Ascending aorta (tissue), 2 donors: ENCODE results near the gene TUFT1. TPM values are rescaled to one million over a fixed set of nuclear protein-coding genes. Genes with fewer than 3 reads are reported as not detected.

Experiments used
- DNase-seq, 2 donors: peaks; one replicate each; pipeline ENCODE4 v3.0.0-alpha.2; 2019; ENCODE audit warnings: low spot score in 2 of 2
- H3K27ac ChIP-seq, 2 donors: fragments of 200-600 bp; sonication (generic); one replicate each; pipeline ENCODE4 v1.5.1; 2016 to 2017; ENCODE audit warnings: mild to moderate bottlenecking in 1 of 2
- H3K27me3 ChIP-seq: fragments of 200-600 bp; sonication (generic); one replicate; pipeline ENCODE4 v1.5.1; 2017
- H3K36me3 ChIP-seq, 2 donors: fragments of 200-600 bp; sonication (generic); one replicate each; pipeline ENCODE4 v1.5.1; 2016
- H3K4me1 ChIP-seq, 2 donors: fragments of 200-600 bp; sonication (generic); one replicate each; pipeline ENCODE4 v1.5.1; 2016 to 2017; ENCODE audit warnings: mild to moderate bottlenecking in 1 of 2
- H3K4me3 ChIP-seq, 2 donors: fragments of 200-600 bp; sonication (generic); one replicate each; pipeline ENCODE4 v1.5.1; 2016 to 2017; ENCODE audit warnings: mild to moderate bottlenecking in 1 of 2
- H3K9me3 ChIP-seq, 2 donors: fragments of 200-600 bp; sonication (generic); one replicate each; pipeline ENCODE4 v1.5.1; 2016
- intact Hi-C: fragments of 100-400 bp; cut with DNase I; formaldehyde crosslinking; loops from one replicate; pipeline ENCODE4 v1.15.1; 2023
- total RNA-seq: library from RNA; depleted of rRNA; stranded (reverse); fragments of >200 nt; gene quantifications from one replicate; pipeline ENCODE4 v1.1.0, GENCODE V29; 2016
- TF ChIP-seq, protein P1 (sequence below), 3 experiments: fragments of 200-600 bp in 2 of 3; fragments of 450-650 bp in 1 of 3; sonication (generic) in 2 of 3; IDR thresholded peaks; one replicate each; pipeline ENCODE4 v1.5.1; 2016 to 2019; ENCODE audit warnings: antibody characterized with exemption in 3 of 3, mild to moderate bottlenecking in 1 of 3, moderate library complexity in 1 of 3

Gene TUFT1
- total RNA-seq, 1 donor from 2014 or later, result 2.3 TPM

GRCh38 chr1:151546011-151546925, 6.2 kb downstream of the TUFT1 start:
- peak overlapping the region; percentile 31 to 39 for H3K27ac ChIP-seq
- intact Hi-C loops, result no loop called here
- H3K27me3 ChIP-seq, result no peaks in the 10 kb centered on the region
- no peaks in the 10 kb centered on the region for H3K9me3 ChIP-seq
- peaks cover 3 to 39% of the 10 kb centered on the region in 2 donors for H3K4me1 ChIP-seq
- no peaks in the 10 kb centered on the region for H3K36me3 ChIP-seq
- DNase-seq, result no peak
- no peak overlapping the region for H3K4me3 ChIP-seq
- TF ChIP-seq, protein P1, sequence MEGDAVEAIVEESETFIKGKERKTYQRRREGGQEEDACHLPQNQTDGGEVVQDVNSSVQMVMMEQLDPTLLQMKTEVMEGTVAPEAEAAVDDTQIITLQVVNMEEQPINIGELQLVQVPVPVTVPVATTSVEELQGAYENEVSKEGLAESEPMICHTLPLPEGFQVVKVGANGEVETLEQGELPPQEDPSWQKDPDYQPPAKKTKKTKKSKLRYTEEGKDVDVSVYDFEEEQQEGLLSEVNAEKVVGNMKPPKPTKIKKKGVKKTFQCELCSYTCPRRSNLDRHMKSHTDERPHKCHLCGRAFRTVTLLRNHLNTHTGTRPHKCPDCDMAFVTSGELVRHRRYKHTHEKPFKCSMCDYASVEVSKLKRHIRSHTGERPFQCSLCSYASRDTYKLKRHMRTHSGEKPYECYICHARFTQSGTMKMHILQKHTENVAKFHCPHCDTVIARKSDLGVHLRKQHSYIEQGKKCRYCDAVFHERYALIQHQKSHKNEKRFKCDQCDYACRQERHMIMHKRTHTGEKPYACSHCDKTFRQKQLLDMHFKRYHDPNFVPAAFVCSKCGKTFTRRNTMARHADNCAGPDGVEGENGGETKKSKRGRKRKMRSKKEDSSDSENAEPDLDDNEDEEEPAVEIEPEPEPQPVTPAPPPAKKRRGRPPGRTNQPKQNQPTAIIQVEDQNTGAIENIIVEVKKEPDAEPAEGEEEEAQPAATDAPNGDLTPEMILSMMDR (IDR thresholded peaks at IDR 0.05), result no peak

DNA sequence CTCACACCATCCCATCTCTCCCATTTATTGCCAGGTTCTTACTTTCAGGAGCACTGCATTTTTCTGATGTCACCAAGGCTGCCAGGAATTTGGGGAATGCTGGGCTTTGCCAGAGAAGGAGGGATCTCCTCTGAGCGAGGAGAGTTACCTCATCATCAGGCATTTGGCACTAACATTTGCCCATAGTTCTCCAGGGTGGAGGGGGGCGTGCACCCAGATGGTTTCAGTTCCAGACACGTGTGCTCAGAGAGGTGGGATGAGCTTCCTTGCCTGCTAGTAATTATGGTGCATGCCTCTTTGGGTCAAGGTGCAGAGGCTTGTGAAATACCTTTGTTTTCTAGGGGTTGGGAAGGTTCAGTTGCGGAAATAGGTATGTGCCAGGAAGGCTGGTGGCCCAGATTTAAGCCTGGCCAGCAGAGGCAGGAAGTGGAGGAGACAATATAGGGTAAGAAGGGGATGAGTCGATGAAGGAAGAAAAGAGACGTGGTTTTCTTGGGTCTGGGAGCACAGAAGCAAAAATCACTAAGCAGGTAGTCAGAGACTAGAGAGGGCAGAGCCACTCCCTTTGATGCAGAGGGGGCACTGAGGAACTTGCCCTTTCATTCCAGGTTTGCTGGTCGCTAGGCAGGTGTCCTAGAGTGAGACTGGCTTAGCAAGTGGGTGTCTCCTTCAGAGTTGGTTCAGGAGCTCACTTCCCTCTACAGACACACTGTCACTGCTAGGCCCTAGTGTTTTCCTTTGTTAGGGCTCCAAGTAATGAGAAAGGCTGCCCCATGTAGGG, 7.2 kb downstream of the TUFT1 start:
- Histone ChIP-seq H3K9me3 (no peaks in the 10 kb centered on the region), H3K4me1 (peaks cover 3 to 28% of the 10 kb centered on the region in 2 donors), H3K4me3 (no peak overlapping the region), H3K36me3 (no peaks in the 10 kb centered on the region), H3K27ac (peak overlapping the region; percentile 31 to 51), H3K27me3 (no peaks in the 10 kb centered on the region)
- DNase-seq, result peak in 1 of 2 donors; percentile 90
- TF ChIP-seq, protein P1 (IDR thresholded peaks at IDR 0.05), result no peak
- intact Hi-C loops, result no loop called here

DNA sequence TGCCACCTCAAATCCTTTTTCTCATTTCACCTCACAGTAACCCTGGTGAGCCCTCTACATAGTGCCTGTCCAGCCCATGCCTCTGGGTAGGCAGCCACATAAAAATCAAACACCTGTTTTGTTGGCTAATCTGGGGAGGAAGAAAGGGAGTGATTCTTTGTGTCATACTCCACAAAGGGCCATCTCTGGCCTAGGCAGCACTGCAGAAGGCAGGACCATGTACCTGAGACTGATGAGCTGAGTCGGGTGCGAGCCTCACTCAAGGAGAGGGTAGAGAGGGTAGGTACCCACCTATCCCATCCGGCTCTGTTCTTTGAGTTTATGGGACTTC, 7.8 kb downstream of the TUFT1 start:
- TF ChIP-seq, protein P1 (IDR thresholded peaks at IDR 0.05), result no peak
- no peaks in the 10 kb centered on the region for H3K9me3 ChIP-seq
- DNase-seq, result no peak
- intact Hi-C loops, result no loop called here
- peaks cover 3 to 23% of the 10 kb centered on the region in 2 donors for H3K4me1 ChIP-seq
- H3K4me3 ChIP-seq, result no peak overlapping the region
- peak overlapping the region; percentile 31 to 51 for H3K27ac ChIP-seq
- no peaks in the 10 kb centered on the region for H3K36me3 ChIP-seq
- H3K27me3 ChIP-seq, result no peaks in the 10 kb centered on the region

DNA sequence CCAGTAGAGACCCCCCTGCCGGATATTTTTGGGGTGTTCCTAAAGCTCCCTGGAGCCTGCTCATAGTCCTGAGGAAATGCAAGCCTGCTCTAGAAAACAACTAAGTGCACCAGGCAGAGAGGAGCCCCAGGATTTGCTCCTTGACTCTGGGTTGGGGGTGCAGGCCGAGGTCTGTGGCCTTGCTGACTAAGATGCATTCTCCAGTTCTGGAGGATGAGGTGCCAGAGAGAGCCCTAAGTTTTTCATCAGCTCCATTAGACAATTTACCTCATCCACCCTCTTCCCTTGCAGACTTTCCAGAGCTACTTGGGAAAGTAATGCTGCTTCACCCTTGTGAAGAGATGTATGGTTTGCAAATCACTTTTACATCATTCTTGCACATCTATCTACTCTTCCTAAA, 9.1 kb downstream of the TUFT1 start:
- intact Hi-C loops, result no loop called here
- TF ChIP-seq, protein P1 (IDR thresholded peaks at IDR 0.05), result no peak
- DNase-seq, result no peak
- peaks cover 3 to 21% of the 10 kb centered on the region in 2 donors for H3K4me1 ChIP-seq
- H3K9me3 ChIP-seq, result no peaks in the 10 kb centered on the region
- H3K27ac ChIP-seq, result no peak overlapping the region
- H3K4me3 ChIP-seq, result no peak overlapping the region
- H3K27me3 ChIP-seq, result no peaks in the 10 kb centered on the region
- H3K36me3 ChIP-seq, result no peaks in the 10 kb centered on the region

GRCh38 chr1:151553659-151554058, 13.6 kb downstream of the TUFT1 start:
- Histone ChIP-seq H3K4me3 (no peak overlapping the region), H3K27me3 (no peaks in the 10 kb centered on the region), H3K9me3 (no peaks in the 10 kb centered on the region), H3K36me3 (no peaks in the 10 kb centered on the region), H3K27ac (no peak overlapping the region), H3K4me1 (peaks cover 0 to 6% of the 10 kb centered on the region in 2 donors)
- intact Hi-C loops, result no loop called here
- no peak for DNase-seq
- TF ChIP-seq, protein P1 (IDR thresholded peaks at IDR 0.05), result no peak
